AG09309 (cell line): ENCODE data around the gene SCCPDH.
"Not testable (repeated sequence)": the region's sequence is repeated elsewhere in the genome, so short reads cannot be mapped to it uniquely, and the experiment has no call there.

ENCODE experiments used
- DNase-seq: peaks from one replicate; pipeline ENCODE4 v3.0.0-alpha.2; 2010; ENCODE audit warnings: low read depth
- H3K4me3 ChIP-seq: 2 replicates; pipeline ENCODE4 v1.5.1; 2011; ENCODE audit warnings: mild to moderate bottlenecking, low read depth, low read length, moderate library complexity; ENCODE audit not compliant: control insufficient read depth
- CTCF ChIP-seq: IDR thresholded peaks from 2 replicates; pipeline ENCODE4 v1.5.1; 2011; ENCODE audit warnings: mild to moderate bottlenecking, low read depth, low read length, inconsistent platforms; ENCODE audit not compliant: insufficient read depth, control insufficient read depth; ENCODE audit errors: missing control alignments

Gene SCCPDH

GRCh38 chr1:246724731-246725095 lies 504 bp downstream of the SCCPDH start:
- peak overlapping the region; percentile 57 for H3K4me3 ChIP-seq
- DNase-seq: no peak
- TF ChIP-seq CTCF: no peak

- DNase-seq: no peak
- H3K4me3 ChIP-seq: peak overlapping the region; percentile 57
- TF ChIP-seq CTCF: no peak
Observed at GRCh38 chr1:246725191-246725590, 982 bp downstream of the SCCPDH start.

GRCh38 chr1:246726255-246726679 lies 2.1 kb downstream of the SCCPDH start:
- no peak for DNase-seq
- no peak for TF ChIP-seq CTCF
- no peak overlapping the region for H3K4me3 ChIP-seq

- TF ChIP-seq CTCF: no peak
- no peak for DNase-seq
- H3K4me3 ChIP-seq: no peak overlapping the region
Observed at GRCh38 chr1:246726881-246727280, 2.7 kb downstream of the SCCPDH start.

GRCh38 chr1:246727594-246727993 lies 3.4 kb downstream of the SCCPDH start:
- no peak for TF ChIP-seq CTCF
- DNase-seq: no peak
- H3K4me3 ChIP-seq: no peak overlapping the region

- no peak for TF ChIP-seq CTCF
- DNase-seq: no peak
- no peak overlapping the region for H3K4me3 ChIP-seq
Observed at GRCh38 chr1:246728311-246728710, 4.1 kb downstream of the SCCPDH start.

- H3K4me3 ChIP-seq, DNase-seq: not testable (repeated sequence)
Observed at GRCh38 chr1:246729040-246729439, 4.8 kb downstream of the SCCPDH start.

- no peak for DNase-seq
- H3K4me3 ChIP-seq: no peak overlapping the region
- no peak for TF ChIP-seq CTCF
Observed at GRCh38 chr1:246730839-246731238, 6.6 kb downstream of the SCCPDH start.

- DNase-seq, H3K4me3 ChIP-seq: not testable (repeated sequence)
Observed at GRCh38 chr1:246731873-246732272, 7.7 kb downstream of the SCCPDH start.
